Gastrocnemius medialis (tissue), 4 donors: ENCODE data around the gene CABCOCO1.

Experiments
- CTCF ChIP-seq, 5 experiments: fragments of 450-650 bp in 3 of 5; fragments of 200-600 bp in 2 of 5; sonication (generic) in 2 of 5; IDR thresholded peaks in 4 of 5; conservative IDR thresholded peaks in 1 of 5; 1 replicate in 4 of 5; 2 replicates in 1 of 5; pipeline ENCODE4 v1.5.1; 2016 to 2019; ENCODE audit warnings: antibody characterized with exemption in 5 of 5, mild to moderate bottlenecking in 3 of 5, moderate library complexity in 3 of 5
- POLR2A ChIP-seq, 2 donors: fragments of 450-650 bp; IDR thresholded peaks; one replicate each; pipeline ENCODE4 v1.6.1; 2017; ENCODE audit warnings: antibody characterized with exemption in 2 of 2, mild to moderate bottlenecking in 2 of 2, moderate library complexity in 2 of 2

GRCh38 chr10:61684894-61685507 is 22.3 kb downstream of the CABCOCO1 start:
- TF ChIP-seq POLR2A (IDR thresholded peaks at IDR 0.05), result no peak
- TF ChIP-seq CTCF (IDR thresholded peaks at IDR 0.05 in 4 of 5, conservative IDR thresholded peaks at IDR 0.05 in 1 of 5), result no peak
